ENCODE results near the gene INPP5J.
"Not testable (repeated sequence)": the region's sequence is repeated elsewhere in the genome, so short reads cannot be mapped to it uniquely, and the experiment has no call there.

INPP5J gene, protein sequence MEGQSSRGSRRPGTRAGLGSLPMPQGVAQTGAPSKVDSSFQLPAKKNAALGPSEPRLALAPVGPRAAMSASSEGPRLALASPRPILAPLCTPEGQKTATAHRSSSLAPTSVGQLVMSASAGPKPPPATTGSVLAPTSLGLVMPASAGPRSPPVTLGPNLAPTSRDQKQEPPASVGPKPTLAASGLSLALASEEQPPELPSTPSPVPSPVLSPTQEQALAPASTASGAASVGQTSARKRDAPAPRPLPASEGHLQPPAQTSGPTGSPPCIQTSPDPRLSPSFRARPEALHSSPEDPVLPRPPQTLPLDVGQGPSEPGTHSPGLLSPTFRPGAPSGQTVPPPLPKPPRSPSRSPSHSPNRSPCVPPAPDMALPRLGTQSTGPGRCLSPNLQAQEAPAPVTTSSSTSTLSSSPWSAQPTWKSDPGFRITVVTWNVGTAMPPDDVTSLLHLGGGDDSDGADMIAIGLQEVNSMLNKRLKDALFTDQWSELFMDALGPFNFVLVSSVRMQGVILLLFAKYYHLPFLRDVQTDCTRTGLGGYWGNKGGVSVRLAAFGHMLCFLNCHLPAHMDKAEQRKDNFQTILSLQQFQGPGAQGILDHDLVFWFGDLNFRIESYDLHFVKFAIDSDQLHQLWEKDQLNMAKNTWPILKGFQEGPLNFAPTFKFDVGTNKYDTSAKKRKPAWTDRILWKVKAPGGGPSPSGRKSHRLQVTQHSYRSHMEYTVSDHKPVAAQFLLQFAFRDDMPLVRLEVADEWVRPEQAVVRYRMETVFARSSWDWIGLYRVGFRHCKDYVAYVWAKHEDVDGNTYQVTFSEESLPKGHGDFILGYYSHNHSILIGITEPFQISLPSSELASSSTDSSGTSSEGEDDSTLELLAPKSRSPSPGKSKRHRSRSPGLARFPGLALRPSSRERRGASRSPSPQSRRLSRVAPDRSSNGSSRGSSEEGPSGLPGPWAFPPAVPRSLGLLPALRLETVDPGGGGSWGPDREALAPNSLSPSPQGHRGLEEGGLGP

DNA sequence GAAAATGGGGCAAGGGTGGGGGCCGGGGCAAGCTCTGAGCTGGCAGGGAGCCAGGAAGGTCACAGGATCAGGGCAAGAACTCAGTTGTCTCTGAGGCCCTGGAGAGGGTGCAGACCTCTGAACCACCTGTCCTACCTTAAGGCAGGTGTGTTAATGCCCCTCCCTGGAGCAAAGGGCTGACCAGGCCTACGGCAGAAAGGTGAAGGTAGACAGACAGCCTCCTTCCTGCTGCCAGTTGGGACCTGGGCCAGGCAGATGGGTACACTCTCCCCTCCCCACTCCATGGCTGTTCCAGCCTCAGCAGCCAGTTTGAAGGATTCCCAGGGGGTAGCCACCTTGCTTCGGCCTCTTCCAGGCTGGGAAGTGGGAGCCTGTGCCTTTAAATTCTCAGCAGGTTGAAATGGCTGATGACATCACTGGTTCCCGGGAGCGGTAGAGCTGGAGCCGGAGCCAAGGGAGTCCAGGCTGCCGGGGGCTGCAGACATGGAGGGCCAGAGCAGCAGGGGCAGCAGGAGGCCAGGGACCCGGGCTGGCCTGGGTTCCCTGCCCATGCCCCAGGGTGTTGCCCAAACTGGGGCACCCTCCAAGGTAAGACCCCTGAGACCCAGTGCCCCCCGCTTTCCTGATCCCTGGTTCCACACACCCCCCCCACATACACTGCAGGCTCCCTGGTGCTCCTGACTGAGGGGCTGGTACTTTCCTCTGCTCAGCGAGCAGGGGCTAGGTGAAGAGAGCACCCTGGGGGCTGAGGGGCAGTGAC lies at the start of gene INPP5J:
Gene INPP5J, plus strand, starts transcription at position 435 of the 760 bp plus-strand sequence. Its CDS starts 49 bp downstream, at position 484.
- DNase-seq (ENCODE audit: low read depth): peak; percentile 58

DNA sequence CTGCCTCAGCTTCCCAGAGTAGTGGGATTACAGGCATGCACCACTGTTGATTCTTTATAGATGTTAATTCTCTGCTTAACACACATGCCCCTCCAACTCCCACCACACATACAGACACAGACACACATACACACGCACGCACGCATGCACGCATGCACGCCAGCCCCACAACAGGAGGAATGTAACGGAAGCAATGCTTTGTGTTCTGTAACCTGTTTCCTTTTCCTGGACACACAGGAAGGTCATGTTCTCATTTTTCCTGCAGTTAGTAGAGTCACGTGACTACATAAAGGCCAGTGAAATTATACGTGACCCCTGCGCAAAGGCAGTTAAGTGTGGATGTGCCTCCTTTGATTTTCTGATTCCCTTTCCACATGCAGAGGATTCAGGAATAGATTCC lies 49.6 kb upstream of the INPP5J start:
- not testable (repeated sequence) for DNase-seq (ENCODE audit: low read depth)

DNA sequence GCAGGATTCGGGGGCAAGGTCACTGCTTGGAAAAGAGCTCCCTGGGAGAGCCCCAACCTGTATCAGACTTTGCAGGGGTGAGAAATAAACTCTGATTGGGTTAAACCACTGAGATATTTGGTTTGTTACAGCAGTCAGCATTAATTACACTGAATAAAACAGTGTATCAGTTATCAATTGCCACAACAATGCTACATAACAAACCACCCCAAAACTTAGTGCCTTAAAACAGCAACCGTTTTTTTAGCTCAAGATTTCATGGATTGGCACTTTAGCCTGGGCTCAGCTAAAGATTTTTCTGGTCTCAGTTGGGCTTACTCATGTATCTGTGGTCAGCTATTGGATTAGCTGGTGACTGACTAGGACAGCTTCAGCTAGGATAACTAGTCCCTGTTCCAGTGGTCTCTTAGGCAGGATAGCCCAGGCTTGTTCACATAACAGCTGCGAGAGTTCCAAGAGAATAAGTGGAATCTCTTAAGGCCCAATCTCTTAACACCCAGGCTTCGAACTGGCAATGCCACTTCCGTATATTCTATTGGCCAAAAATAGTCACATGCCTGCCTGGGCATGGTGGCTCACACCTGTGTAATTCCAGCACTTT lies 49.1 kb upstream of the INPP5J start:
- DNase-seq (ENCODE audit: low read depth): not testable (repeated sequence)

DNA sequence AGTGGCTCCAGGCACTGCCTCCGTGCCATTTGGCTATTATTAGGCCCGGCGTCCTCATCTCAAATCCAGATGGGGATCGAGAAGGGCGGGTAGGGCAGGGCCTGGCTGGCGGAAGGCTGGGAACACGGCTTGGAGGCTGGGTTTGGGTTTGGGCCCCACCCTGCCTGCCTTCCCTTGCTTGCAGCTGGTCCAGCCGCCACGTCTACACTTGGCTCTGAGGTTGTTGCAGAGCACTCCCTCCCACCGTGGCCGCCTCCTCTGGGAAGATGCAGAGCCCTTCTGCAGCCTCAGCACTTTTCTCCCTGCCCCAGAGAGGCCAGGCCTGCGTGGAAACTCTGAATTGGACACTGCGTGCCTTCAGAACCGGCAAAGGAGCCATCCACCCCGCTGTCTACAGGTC lies 46.8 kb upstream of the INPP5J start:
- peak; percentile 33 for DNase-seq (ENCODE audit: low read depth)

DNA sequence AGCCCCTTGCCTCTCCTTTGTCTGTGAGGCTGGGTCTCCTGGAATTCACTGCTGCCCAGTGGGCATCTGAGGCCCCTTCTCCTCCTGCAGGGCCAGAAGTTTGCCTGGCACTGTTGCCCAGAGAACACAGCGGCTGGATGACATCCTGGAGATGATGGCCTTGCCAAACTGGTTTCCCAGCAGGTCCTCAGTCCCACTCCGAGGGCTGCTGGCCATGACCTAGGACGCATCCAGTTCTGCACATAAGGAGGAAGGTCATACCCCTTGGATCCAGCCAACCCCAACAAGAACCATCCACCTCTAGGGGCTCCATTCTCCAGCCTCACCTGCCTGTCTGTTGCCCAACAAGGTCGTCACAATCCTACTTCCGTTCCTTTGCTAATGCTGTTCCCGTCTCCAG lies 45.1 kb upstream of the INPP5J start:
- DNase-seq (ENCODE audit: low read depth): no peak

DNA sequence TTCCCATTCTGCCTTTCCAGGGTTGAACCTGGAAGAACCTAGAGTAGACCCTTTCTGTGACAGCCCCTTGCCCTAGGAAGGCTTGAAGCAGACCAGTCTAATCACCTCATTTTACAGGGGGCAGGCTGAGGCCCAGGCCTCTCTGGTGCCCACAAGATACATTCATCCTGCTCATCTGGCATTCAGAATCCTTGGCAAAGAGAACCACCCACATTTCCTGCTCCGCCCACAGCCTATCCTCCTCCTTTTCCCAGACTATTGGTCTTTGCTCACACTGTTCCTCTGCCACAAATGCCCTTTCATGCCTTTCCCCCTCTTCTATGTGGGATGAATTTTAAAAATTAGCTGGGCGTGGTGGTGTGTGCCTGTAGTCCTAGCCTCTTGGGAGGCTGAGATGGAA lies 44.4 kb upstream of the INPP5J start:
- DNase-seq (ENCODE audit: low read depth): peak; percentile 42

DNA sequence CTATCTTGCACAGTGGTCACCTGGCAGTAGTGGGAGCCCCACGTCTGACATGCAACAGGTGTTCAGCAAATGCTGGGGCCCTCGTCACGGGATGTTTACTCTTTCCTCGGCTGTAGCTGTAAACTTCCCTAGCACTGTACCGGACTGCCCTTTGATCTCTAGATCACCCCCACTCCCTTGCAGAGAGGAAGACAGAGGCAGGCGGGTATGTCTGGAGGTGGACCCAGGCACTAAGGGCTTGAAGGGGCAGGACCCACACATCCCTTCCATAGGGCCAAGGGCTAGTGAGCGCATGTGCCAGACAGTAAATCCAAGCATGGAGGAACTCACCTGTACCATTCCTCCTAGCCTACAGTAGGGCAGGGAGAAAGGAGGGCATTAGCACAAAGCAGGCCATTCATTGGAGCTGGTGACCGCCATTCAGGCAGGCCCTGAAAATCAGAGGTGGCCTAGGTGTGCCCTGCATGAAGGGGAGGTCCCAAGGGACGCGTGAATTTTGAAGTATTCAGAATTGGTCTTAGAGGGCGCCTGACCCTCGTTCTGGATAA lies 43.6 kb upstream of the INPP5J start:
- DNase-seq (ENCODE audit: low read depth): no peak

DNA sequence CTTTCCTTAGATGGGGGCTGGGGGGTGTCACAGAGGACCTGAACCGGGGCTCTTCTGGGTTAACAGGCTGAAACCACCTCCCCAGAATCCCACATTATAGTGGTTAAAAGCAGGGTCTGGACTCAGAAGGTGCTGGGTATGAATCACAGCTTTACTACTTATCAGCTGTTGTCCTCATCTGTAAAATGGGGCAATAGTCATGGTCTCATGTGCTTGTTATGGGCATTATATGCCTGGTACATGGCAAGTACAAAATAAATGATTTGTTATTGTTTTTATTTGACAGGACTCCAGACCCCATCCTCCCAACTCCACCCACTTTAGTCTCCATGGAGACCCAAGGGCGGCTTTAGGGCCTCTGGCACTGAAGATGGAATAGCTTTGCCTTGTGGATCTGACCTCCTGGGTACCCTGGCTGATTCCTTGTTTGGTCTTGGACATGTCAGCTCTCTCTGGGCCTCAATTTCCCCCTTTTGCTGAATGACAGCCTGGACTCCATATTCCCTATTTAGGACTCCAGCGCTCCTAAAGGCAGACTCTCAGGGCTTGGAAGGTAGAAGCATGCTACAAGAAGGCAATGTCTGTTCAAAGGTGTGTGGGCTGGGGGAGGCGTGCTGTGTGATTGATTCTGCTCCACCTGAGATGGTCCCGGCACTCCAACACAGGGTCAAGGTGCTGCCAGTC lies 42.5 kb upstream of the INPP5J start:
- no peak for DNase-seq (ENCODE audit: low read depth)

DNA sequence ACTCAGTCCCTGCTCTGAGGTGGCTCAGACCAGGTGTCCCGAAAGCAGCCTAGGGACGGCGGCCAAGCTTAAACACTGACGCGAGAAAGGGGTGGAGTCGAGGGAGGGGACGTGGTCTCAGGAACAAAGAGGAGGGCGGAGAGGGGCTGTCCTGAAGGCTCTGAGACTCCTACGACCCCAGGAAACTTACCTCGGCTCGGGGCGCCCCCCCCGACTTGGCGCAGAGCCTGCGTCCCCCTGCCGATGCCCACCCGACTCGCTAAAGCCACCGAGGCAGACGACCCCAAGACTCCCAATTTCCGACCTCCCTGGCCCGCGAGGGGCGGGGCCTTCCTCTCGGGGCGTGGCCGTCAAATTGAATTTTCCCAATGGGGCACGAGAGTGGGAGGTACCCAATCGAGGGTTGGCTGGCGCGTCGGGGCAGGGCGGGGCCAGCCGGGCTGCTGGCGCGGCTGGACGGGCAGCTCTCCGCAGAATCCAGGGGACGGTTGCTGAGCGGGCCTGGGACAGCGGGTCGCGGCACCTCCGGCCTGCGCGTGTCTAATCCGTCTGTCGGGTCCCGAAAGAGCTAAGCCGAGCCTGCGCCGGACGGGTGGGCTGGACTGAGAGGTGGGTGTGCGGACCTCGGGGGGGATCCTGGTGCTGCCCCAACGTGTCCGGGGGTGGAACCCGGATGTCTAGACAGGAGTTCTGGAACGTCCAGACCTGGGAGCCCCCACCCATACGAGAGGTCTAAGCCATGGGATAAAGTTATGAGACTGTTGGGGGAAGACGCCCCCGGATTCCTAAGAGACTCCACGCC lies 41.7 kb upstream of the INPP5J start, which contains the start of gene SMTN:
Gene SMTN, plus strand, starts transcription at position 471 of the 802 bp plus-strand sequence. CDS start 1,941 bp downstream, outside the sequence.
- DNase-seq (ENCODE audit: low read depth): peak; percentile 73

DNA sequence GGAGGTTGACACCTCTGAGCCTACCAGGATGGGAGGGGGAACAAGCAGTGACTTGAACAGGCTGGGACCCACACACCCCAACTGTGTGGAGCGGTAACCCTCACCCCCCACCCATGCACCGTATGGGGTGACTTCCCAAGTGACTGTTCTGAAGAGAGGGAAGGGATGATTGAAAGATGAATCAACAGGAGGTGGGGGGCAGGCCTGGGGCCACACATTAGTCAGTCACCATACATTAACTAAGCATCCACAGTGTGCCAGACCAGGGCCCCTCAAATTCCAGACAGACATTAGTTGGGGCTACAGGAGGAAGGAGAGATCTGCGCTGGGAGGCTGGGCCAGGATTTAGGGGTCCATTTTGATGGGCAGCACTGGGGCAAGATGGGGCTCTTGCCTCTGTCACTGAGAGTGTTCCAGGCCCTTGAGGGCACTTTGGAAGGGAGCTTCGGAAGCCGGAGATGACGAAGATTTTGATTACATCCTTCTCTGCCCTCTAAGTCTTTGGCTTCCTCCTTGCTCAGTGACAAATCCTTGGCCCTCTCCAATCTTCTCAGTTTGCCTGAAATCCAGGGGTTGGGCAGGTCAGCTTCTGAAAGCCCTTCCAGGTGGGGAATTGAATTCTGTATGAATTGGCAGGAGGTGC lies 40.7 kb upstream of the INPP5J start:
- no peak for DNase-seq (ENCODE audit: low read depth)

DNA sequence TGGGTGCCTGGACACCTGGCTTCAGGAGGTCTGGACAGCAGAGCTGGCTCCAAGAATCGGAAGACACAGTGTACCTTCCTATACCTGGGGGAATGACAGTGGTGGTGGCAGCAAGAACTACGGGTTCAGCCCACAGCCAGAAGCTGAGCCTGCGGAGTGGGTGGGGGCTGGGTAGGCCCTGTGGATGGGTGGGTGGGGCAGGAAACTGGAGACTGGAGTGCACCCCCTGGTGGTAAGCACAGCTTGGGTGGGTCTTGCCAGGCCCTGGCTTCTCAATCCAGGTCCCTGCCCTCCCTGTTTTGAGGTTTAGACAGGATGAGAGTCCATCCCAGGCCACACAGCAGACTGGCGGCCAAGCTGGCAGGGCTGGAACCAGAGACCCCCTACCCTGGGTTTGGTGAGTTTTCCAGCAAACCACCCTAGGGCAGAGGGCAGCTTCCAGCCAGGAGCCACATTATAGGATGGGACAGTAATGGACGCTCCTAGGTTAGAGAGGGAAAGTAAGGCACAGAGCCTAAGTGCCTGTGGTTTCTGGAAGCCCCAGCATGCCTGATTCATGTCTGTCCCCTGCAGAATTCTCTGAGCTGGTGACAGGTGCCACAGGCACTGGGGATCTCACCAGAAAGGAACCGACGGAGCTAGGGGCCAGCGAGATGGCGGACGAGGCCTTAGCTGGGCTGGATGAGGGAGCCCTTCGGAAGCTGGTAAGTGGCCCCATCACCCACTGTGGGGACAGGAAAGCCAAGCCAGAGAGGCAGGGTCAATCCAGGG lies 40.0 kb upstream of the INPP5J start:
- peak; percentile 64 for DNase-seq (ENCODE audit: low read depth)

DNA sequence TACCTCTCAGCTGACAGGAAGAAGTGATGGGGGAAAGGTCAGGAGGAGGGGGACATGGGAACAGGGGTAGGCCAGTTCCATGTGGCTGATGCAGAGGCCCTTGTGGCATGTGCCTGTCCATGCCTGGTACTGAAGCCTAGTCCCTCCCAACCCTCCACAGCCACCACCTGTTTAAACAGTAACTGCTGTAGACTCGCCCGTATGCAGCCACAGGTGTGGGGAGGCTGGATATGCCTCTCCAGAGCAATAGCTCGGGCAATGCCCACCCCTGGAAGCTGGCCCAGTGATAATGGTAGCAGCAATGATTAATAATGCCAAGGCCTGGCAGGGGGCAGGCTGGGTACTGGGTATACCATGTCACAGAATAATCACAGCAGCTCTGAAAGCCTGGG lies 39.4 kb upstream of the INPP5J start:
- DNase-seq (ENCODE audit: low read depth): no peak

DNA sequence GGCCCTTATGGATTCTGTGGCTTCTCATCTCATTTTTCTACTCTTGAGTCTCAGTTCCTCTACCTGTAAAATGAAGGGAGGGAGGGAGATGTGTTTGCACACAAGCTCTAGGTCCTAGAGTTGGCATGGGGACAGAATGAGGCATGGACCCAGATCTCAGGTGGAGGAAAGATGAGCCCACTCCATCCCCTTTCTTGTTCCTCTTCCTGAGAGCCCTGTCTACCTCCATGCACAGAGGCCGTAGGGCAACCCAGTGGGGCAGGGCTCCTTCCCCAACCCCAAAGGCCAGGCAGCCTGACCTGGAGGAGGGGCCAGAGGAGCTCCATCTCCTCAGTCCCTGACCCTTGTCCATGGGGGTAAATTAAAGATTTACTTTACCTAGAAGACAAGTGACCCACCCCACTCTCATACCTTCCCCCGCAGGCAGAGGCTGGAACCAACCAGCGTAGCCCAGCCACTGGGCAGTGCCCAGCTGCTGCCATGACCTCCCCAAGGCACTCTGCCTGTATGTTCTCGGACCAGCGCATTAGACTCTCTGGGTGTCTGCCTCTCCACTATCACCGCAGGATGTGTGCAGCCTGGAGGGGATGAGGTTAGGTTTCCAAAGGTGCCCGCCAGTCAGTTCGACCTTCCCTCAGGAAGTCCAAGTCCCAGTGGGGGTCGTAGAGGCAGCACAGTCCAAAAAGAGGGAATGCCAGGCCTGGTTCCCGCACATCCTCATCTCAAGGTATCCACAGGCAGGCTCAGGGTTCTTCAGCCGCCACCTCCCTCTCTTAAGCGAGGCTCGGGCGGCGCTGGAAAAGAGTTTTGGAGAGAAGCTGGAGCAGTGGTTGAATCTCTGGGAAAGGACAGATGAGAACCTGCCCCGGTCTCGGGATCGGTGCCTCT lies 38.6 kb upstream of the INPP5J start:
- no peak for DNase-seq (ENCODE audit: low read depth)

DNA sequence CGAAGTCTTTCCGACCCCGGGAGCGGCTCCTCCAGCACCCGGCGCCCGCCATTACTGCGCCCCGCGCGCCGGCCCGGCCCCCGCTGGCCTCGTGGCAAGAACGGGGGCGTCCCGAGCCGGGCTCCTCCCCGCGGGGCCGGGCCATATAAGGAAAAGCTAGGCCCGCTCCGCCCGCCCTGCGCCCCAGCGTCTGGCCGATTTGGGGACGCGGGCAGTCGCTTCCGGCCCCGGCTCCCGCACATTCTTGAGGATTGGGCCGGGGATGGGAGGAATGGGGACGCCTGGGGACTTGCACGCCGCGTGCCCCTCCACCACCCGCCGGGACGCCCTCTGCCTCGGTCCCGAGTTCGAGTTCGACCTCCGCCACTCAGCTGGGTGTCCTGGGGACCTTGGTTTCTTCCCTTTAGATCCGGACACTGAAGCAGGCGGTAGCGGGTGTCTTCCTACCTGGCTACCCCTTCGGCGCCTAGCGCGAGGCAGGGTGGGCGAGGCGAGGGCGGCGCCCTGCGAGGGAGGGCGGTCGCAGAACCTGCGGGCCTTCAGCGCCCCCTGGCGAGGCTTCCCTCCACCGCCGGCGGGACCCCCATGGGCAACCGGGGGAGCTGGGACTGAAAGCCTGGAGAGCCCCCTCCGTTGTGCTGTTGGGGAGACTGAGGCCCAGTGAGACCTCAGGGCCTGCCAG lies 37.8 kb upstream of the INPP5J start:
- DNase-seq (ENCODE audit: low read depth): peak; percentile 70

DNA sequence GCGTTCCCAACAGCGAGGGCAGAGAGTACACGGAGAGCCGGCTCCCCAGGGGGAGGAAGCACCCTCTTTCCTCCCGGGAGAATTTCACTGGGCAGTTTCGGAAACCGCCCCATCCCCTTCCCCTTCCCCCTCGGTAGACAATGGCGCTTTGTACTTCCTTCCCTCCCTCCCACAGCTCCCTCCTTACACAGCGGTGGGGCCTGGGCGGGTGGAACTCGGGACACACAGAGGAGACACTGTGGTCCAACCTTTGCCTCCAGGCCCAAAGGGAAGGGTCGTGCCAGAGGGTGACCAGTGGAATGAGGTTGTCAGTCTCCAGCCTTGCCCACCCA lies 37.3 kb upstream of the INPP5J start:
- no peak for DNase-seq (ENCODE audit: low read depth)

DNA sequence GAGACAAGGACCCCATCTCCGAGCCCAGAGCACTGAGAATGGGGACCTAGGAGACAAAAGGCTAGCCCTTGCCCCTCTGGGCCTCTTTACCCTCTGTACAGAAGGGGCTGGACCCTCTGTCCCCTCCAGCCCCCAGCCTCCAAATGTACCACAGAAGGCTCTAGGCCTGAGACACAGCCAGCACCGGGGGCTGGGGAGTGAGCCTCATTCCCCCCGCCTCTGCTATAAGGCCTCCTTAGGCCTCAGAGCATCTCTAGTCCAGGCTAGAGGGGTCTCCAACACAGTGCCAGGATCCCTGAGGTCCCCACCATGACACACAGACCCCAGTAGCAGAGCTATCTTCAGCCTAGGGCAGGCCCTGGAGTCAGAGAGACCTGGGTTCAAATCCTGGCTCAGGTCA lies 36.8 kb upstream of the INPP5J start:
- DNase-seq (ENCODE audit: low read depth): no peak
